ENCODE results near the gene LRIT3.

Gene LRIT3

GRCh38 chr4:109902559-109903251, 54.8 kb downstream of the LRIT3 start:
- DNase-seq (ENCODE audit: extremely low read depth in 1 of 2, low read depth in 1 of 2), result no peak

GRCh38 chr4:109908731-109909130, 60.8 kb downstream of the LRIT3 start:
- DNase-seq (ENCODE audit: extremely low read depth in 1 of 2, low read depth in 1 of 2), result no peak

- DNase-seq (ENCODE audit: extremely low read depth in 1 of 2, low read depth in 1 of 2), result no peak
These were observed 62.3 kb downstream of the LRIT3 start for GRCh38 chr4:109910256-109910655.

GRCh38 chr4:109912706-109913595, 65.0 kb downstream of the LRIT3 start, which contains the start of gene EGF:
TSS of gene EGF (plus strand) at chr4:109912883. CDS start at chr4:109913336, 453 bp downstream.
- DNase-seq (ENCODE audit: extremely low read depth in 1 of 2, low read depth in 1 of 2), result no peak

- no peak for DNase-seq (ENCODE audit: extremely low read depth in 1 of 2, low read depth in 1 of 2)
These were observed 65.8 kb downstream of the LRIT3 start for GRCh38 chr4:109913596-109914241.

GRCh38 chr4:109914322-109914721, 66.4 kb downstream of the LRIT3 start:
- DNase-seq (ENCODE audit: extremely low read depth in 1 of 2, low read depth in 1 of 2), result no peak

GRCh38 chr4:109915385-109916026, 67.6 kb downstream of the LRIT3 start:
- DNase-seq (ENCODE audit: extremely low read depth in 1 of 2, low read depth in 1 of 2), result no peak

- no peak for DNase-seq (ENCODE audit: extremely low read depth in 1 of 2, low read depth in 1 of 2)
These were observed 68.1 kb downstream of the LRIT3 start for GRCh38 chr4:109916027-109916409.

- no peak for DNase-seq (ENCODE audit: extremely low read depth in 1 of 2, low read depth in 1 of 2)
These were observed 73.5 kb downstream of the LRIT3 start for GRCh38 chr4:109921384-109921808.

All from activated CD8-positive, alpha-beta memory T cell treated with anti-CD3 and anti-CD28 coated beads for 1 hour (primary cell).